ENCODE results near the gene CENPX. TPM values are rescaled to one million over a fixed set of nuclear protein-coding genes. Genes with fewer than 3 reads are reported as not detected.

The CENPX gene
- total and polyA plus RNA-seq, 2 of the 13 experiments (the other 11 are each of a cell fraction or from before 2014, with no cell fraction given), result 92.7 to 170 TPM

- ChIA-PET POLR2A (interaction anchor here (1.4 to 16.1 kb wide), 8 partner anchors 11 to 138 kb away, joined by 3 to 470 read pairs (median 44); partner anchors contain the start of genes CENPX, LRRC45 and NOTUM), CTCF (ENCODE audit: low intra/inter-chr PET ratio, low total read pairs) (interaction anchor here (1.6 kb wide), 1 partner anchor 45 kb away, joined by 14 read pairs; no protein-coding TSS in a partner anchor)
- Histone ChIP-seq H4K20me1 (ENCODE audit: insufficient read depth, low read length) (no peaks in the 10 kb centered on the region), H3K36me3 (replicated peaks in 1 of 2; ENCODE audit: control insufficient read depth in 1 of 2, insufficient read depth in 2 of 2, low read length in 2 of 2) (peaks cover 24 to 39% of the 10 kb centered on the region in 2 experiments), H3K79me2 (ENCODE audit: insufficient read depth, low read length) (peaks cover 52% of the 10 kb centered on the region), H3K9me3 (ENCODE audit: low read length) (no peaks in the 10 kb centered on the region), H3K9ac (ENCODE audit: insufficient read depth, low read depth, low read length) (peak overlapping the region; percentile 50; the same call in 1 of the 2 replicates), H3K4me3 (replicated peaks in 1 of 3; ENCODE audit: insufficient read depth in 1 of 3, low read depth in 2 of 3, low read length in 3 of 3) (no peak overlapping the region), H3K4me2 (ENCODE audit: low read depth, low read length) (peak overlapping the region; percentile 6; the same call in 1 of the 2 replicates), H3K27ac (ENCODE audit: extremely low read length, insufficient read depth, low read length) (peak overlapping the region; percentile 95), H3K27me3 (ENCODE audit: control insufficient read depth in 1 of 2, insufficient read depth in 2 of 2, low read length in 2 of 2) (no peaks in the 10 kb centered on the region), H2AFZ (ENCODE audit: low read length) (no peak overlapping the region), H3K4me1 (ENCODE audit: insufficient read depth, low read length) (peaks cover 74% of the 10 kb centered on the region)
- DNase-seq (ENCODE audit: low spot score) (no peak), ATAC-seq (no peak), FAIRE-seq (no peak)
- intact Hi-C loops (cut with micrococcal nuclease; ENCODE audit: unreplicated experiment) (no loop called here), in situ Hi-C loops (cut with HindIII; ENCODE audit: extremely low pct_ligation_motif_present, low pct_unique_long_range_greater_than_20kb) (no loop called here)
- BruUV-seq (replicated peaks), result no TSS peak
- WGBS (ENCODE audit: low lambda C conversion rate), result 90% methylated on average over 29 of the region's 41 CpGs
- peak; percentile 84; the same call in 1 of the 2 replicates for TF ChIP-seq HNRNPL (IDR thresholded peaks at IDR 0.05; ENCODE audit: low read depth, low read length)
- TF ChIP-seq PCBP1 (IDR thresholded peaks at IDR 0.05; ENCODE audit: borderline replicate concordance, low read depth, low read length), result peak; percentile 62; the same call in 1 of the 2 replicates
- 0 out of 2 replicates have a peak, but pooled peaks have one; percentile 7 for TF ChIP-seq ZBTB2 (CRISPR knock-in tag; IDR thresholded peaks at IDR 0.05; ENCODE audit: low read depth)
- TF ChIP-seq THAP7 (CRISPR knock-in tag; IDR thresholded peaks at IDR 0.05), result 0 out of 2 replicates have a peak, but pooled peaks have one; percentile 36
- 0 out of 2 replicates have a peak, but pooled peaks have one; percentile 48 for TF ChIP-seq ZNF547 (CRISPR knock-in tag; IDR thresholded peaks at IDR 0.05)
- 0 out of 2 replicates have a peak, but pooled peaks have one; percentile 1 for TF ChIP-seq ZNF589 (CRISPR knock-in tag; conservative IDR thresholded peaks at IDR 0.05)
- TF ChIP-seq NFE2L1 (CRISPR knock-in tag; IDR thresholded peaks at IDR 0.05; ENCODE audit: borderline replicate concordance), result no peak
- no peak for TF ChIP-seq ZNF709 (CRISPR knock-in tag; IDR thresholded peaks at IDR 0.05)
- TF ChIP-seq HOXA9 (CRISPR knock-in tag; IDR thresholded peaks at IDR 0.05; ENCODE audit: borderline replicate concordance), result no peak
- TF ChIP-seq GMEB1 (CRISPR knock-in tag; IDR thresholded peaks at IDR 0.05; ENCODE audit: borderline replicate concordance), result no peak
- peak; percentile 24 for TF ChIP-seq SRSF1 (optimal IDR thresholded peaks at IDR 0.05; ENCODE audit: low read depth, low read length)
- TF ChIP-seq RBM22 (optimal IDR thresholded peaks at IDR 0.05; ENCODE audit: low read length), result peak; percentile 80
- 0 out of 2 replicates have a peak, but pooled peaks have one; percentile 5 for TF ChIP-seq MXD3 (CRISPR knock-in tag; IDR thresholded peaks at IDR 0.05)
- TF ChIP-seq SP4 (CRISPR knock-in tag; IDR thresholded peaks at IDR 0.05), result no peak
- TF ChIP-seq NONO (IDR thresholded peaks at IDR 0.05), result no peak
- peak; percentile 10; the same call in 1 of the 2 replicates for TF ChIP-seq NONO (CRISPR knock-in tag; conservative IDR thresholded peaks at IDR 0.05)
Observed at GRCh38 chr17:82004517-82005455, 17.9 kb downstream of the CENPX start.

Data from HepG2 (cell line).